Sigmoid colon (tissue), 7 donors: ENCODE measurements around the gene KCNQ5. TPM values are rescaled to one million over a fixed set of nuclear protein-coding genes. Genes with fewer than 3 reads are reported as not detected.
A peak's percentile ranks its signal among the peaks of the same experiment; 100 is the strongest.

Source experiments
- DNase-seq: peaks from one replicate; pipeline ENCODE4 v3.0.0-alpha.2; 2019
- H3K27ac ChIP-seq, 4 donors: fragments of 200-600 bp; sonication (generic); one replicate each; pipeline ENCODE4 v1.5.1; 2016 to 2019; ENCODE audit warnings: mild to moderate bottlenecking in 1 of 4
- H3K27me3 ChIP-seq, 3 donors: fragments of 200-600 bp; sonication (generic); one replicate each; pipeline ENCODE4 v1.5.1; 2019; ENCODE audit warnings: mild to moderate bottlenecking in 1 of 3
- H3K36me3 ChIP-seq, 4 donors: fragments of 200-600 bp; sonication (generic); one replicate each; pipeline ENCODE4 v1.5.1; 2016 to 2019
- H3K4me1 ChIP-seq, 4 donors: fragments of 200-600 bp; sonication (generic); one replicate each; pipeline ENCODE4 v1.5.1; 2017 to 2019
- H3K4me3 ChIP-seq, 4 donors: fragments of 200-600 bp; sonication (generic); one replicate each; pipeline ENCODE4 v1.5.1; 2017 to 2019; ENCODE audit warnings: mild to moderate bottlenecking in 2 of 4, moderate library complexity in 1 of 4
- H3K9me3 ChIP-seq, 4 donors: fragments of 200-600 bp in 3 of 4; sonication (generic) in 3 of 4; one replicate each; pipeline versions ENCODE4 v1.5.1 to v1.6.1; 2013 to 2019
- EP300 ChIP-seq, 4 donors: sonication (generic); formaldehyde crosslinking; IDR thresholded peaks; one replicate each; pipeline ENCODE4 v1.6.1; 2017; ENCODE audit warnings: antibody characterized with exemption in 4 of 4
- POLR2A ChIP-seq, 2 donors: fragments of 450-650 bp; IDR thresholded peaks; one replicate each; pipeline ENCODE4 v1.6.1; 2016; ENCODE audit warnings: antibody characterized with exemption in 2 of 2, mild to moderate bottlenecking in 2 of 2, moderate library complexity in 2 of 2
- POLR2AphosphoS5 ChIP-seq, 4 donors: sonication (generic); formaldehyde crosslinking; IDR thresholded peaks; one replicate each; pipeline ENCODE4 v1.6.1; 2017; ENCODE audit warnings: antibody characterized with exemption in 4 of 4
- WGBS, 2 donors: extraction: QIAGEN DNeasy Blood & Tissue Kit; methylation state at CpG; one replicate each; pipeline ENCODE4 v1.1.7; 2013; 5-methylcytosine and 5-hydroxymethylcytosine counted together
- intact Hi-C: fragments of 100-400 bp; cut with DNase I; formaldehyde crosslinking; loops from one replicate; pipeline ENCODE4 v1.15.1; 2023
- polyA plus RNA-seq, 3 donors: library from polyadenylated mRNA; stranded (reverse); fragments of 200-250 nt; gene quantifications; one replicate each; pipeline ENCODE4 v1.2.3, GENCODE V29; 2013
- total RNA-seq, 4 donors: library from RNA; depleted of rRNA; stranded (reverse); fragments of >200 nt; gene quantifications; one replicate each; pipeline ENCODE4 v1.1.0, GENCODE V29; 2016
- TF ChIP-seq, protein P1 (sequence below), 4 experiments: fragments of 450-650 bp in 3 of 4; fragments of 200-600 bp in 1 of 4; IDR thresholded peaks; one replicate each; pipeline ENCODE4 v1.5.1; 2016 to 2019; ENCODE audit warnings: antibody characterized with exemption in 4 of 4, mild to moderate bottlenecking in 3 of 4, moderate library complexity in 2 of 4
- donor health status: healthy with polysubstance abuse.
- donor health status: Bipolar disorder and iron deficiency.
- donor health status: healthy.

The KCNQ5 gene
- total and polyA plus RNA-seq, 7 donors: 0.49 to 2.1 (median 1.1) TPM; not detected in 2

- WGBS, 2 donors: 70 to 79% methylated on average over 1 of the region's 1 CpG
- TF ChIP-seq EP300 (IDR thresholded peaks at IDR 0.05): no peak
- no peak for TF ChIP-seq POLR2AphosphoS5 (IDR thresholded peaks at IDR 0.05)
- TF ChIP-seq, protein P1, sequence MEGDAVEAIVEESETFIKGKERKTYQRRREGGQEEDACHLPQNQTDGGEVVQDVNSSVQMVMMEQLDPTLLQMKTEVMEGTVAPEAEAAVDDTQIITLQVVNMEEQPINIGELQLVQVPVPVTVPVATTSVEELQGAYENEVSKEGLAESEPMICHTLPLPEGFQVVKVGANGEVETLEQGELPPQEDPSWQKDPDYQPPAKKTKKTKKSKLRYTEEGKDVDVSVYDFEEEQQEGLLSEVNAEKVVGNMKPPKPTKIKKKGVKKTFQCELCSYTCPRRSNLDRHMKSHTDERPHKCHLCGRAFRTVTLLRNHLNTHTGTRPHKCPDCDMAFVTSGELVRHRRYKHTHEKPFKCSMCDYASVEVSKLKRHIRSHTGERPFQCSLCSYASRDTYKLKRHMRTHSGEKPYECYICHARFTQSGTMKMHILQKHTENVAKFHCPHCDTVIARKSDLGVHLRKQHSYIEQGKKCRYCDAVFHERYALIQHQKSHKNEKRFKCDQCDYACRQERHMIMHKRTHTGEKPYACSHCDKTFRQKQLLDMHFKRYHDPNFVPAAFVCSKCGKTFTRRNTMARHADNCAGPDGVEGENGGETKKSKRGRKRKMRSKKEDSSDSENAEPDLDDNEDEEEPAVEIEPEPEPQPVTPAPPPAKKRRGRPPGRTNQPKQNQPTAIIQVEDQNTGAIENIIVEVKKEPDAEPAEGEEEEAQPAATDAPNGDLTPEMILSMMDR (IDR thresholded peaks at IDR 0.05): no peak
- no peak for TF ChIP-seq POLR2A (IDR thresholded peaks at IDR 0.05)
- no peaks in the 10 kb centered on the region for H3K27me3 ChIP-seq
- intact Hi-C loops: no loop called here
- no peaks in the 10 kb centered on the region for H3K9me3 ChIP-seq
- DNase-seq: no peak
- H3K4me1 ChIP-seq: no peaks in the 10 kb centered on the region
- H3K36me3 ChIP-seq: no peaks in the 10 kb centered on the region
- peak overlapping the region in 1 of 4 donors; percentile 47 for H3K27ac ChIP-seq
- no peak overlapping the region for H3K4me3 ChIP-seq
Observed at GRCh38 chr6:72948153-72948552, 326.3 kb downstream of the KCNQ5 start.

- 80 to 87% methylated on average over 6 of the region's 6 CpGs for WGBS, 2 donors
- Histone ChIP-seq H3K9me3 (no peaks in the 10 kb centered on the region), H3K36me3 (no peaks in the 10 kb centered on the region), H3K27ac (peak overlapping the region in 1 of 4 donors; percentile 75), H3K4me3 (no peak overlapping the region), H3K27me3 (no peaks in the 10 kb centered on the region), H3K4me1 (peaks cover 0 to 17% (median 13%) of the 10 kb centered on the region in 4 donors)
- no peak for TF ChIP-seq POLR2AphosphoS5 (IDR thresholded peaks at IDR 0.05)
- TF ChIP-seq POLR2A (IDR thresholded peaks at IDR 0.05): no peak
- TF ChIP-seq, protein P1 (IDR thresholded peaks at IDR 0.05): no peak
- no peak for TF ChIP-seq EP300 (IDR thresholded peaks at IDR 0.05)
- intact Hi-C loops: no loop called here
- DNase-seq: no peak
Observed at GRCh38 chr6:72950114-72950860, 328.4 kb downstream of the KCNQ5 start.

- H3K27ac ChIP-seq: no peak overlapping the region
- no peak for DNase-seq
- intact Hi-C loops: no loop called here
- H3K36me3 ChIP-seq: no peaks in the 10 kb centered on the region
- TF ChIP-seq POLR2A (IDR thresholded peaks at IDR 0.05): no peak
- TF ChIP-seq EP300 (IDR thresholded peaks at IDR 0.05): no peak
- TF ChIP-seq, protein P1 (IDR thresholded peaks at IDR 0.05): no peak
- TF ChIP-seq POLR2AphosphoS5 (IDR thresholded peaks at IDR 0.05): no peak
- peaks cover 0 to 27% (median 17%) of the 10 kb centered on the region in 4 donors for H3K4me1 ChIP-seq
- no peaks in the 10 kb centered on the region for H3K9me3 ChIP-seq
- no peaks in the 10 kb centered on the region for H3K27me3 ChIP-seq
- 34 to 79% methylated on average over 2 of the region's 2 CpGs for WGBS, 2 donors
- H3K4me3 ChIP-seq: no peak overlapping the region
Observed at GRCh38 chr6:72952808-72953630, 331.2 kb downstream of the KCNQ5 start.

GRCh38 chr6:72953971-72954381 is 332.1 kb downstream of the KCNQ5 start:
- DNase-seq: no peak
- H3K36me3 ChIP-seq: no peaks in the 10 kb centered on the region
- no peaks in the 10 kb centered on the region for H3K27me3 ChIP-seq
- TF ChIP-seq, protein P1 (IDR thresholded peaks at IDR 0.05): no peak
- TF ChIP-seq EP300 (IDR thresholded peaks at IDR 0.05) (no peak), POLR2AphosphoS5 (IDR thresholded peaks at IDR 0.05) (no peak)
- H3K4me3 ChIP-seq: no peak overlapping the region
- no peaks in the 10 kb centered on the region for H3K9me3 ChIP-seq
- 46 to 71% methylated on average over 3 of the region's 3 CpGs for WGBS, 2 donors
- intact Hi-C loops: no loop called here
- H3K27ac ChIP-seq: no peak overlapping the region
- peaks cover 0 to 27% (median 17%) of the 10 kb centered on the region in 4 donors for H3K4me1 ChIP-seq
